ENCODE measurements around the gene IL3RA.
"Not testable (repeated sequence)": the region's sequence is repeated elsewhere in the genome, so short reads cannot be mapped to it uniquely, and the experiment has no call there.

The IL3RA gene

GRCh38 chrX:1400742-1401471, 64.3 kb downstream of the IL3RA start:
- H3K4me3 ChIP-seq (ENCODE audit: low read depth, low read length), result no peak overlapping the region
- DNase-seq (ENCODE audit: low read depth), result no peak
- TF ChIP-seq, protein P1, sequence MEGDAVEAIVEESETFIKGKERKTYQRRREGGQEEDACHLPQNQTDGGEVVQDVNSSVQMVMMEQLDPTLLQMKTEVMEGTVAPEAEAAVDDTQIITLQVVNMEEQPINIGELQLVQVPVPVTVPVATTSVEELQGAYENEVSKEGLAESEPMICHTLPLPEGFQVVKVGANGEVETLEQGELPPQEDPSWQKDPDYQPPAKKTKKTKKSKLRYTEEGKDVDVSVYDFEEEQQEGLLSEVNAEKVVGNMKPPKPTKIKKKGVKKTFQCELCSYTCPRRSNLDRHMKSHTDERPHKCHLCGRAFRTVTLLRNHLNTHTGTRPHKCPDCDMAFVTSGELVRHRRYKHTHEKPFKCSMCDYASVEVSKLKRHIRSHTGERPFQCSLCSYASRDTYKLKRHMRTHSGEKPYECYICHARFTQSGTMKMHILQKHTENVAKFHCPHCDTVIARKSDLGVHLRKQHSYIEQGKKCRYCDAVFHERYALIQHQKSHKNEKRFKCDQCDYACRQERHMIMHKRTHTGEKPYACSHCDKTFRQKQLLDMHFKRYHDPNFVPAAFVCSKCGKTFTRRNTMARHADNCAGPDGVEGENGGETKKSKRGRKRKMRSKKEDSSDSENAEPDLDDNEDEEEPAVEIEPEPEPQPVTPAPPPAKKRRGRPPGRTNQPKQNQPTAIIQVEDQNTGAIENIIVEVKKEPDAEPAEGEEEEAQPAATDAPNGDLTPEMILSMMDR (IDR thresholded peaks at IDR 0.05; ENCODE audit: low read depth, low read length, missing control alignments), result no peak
- in situ Hi-C loops (cut with HindIII; ENCODE audit: low sequenced_read_pairs), result no loop called here

- TF ChIP-seq, protein P1 (IDR thresholded peaks at IDR 0.05; ENCODE audit: low read depth, low read length, missing control alignments), result no peak
- H3K4me3 ChIP-seq (ENCODE audit: low read depth, low read length), result no peak overlapping the region
- DNase-seq (ENCODE audit: low read depth), result no peak
- in situ Hi-C loops (cut with HindIII; ENCODE audit: low sequenced_read_pairs), result no loop called here
These were observed 65.2 kb downstream of the IL3RA start for GRCh38 chrX:1401611-1402430.

GRCh38 chrX:1403228-1403627, 66.6 kb downstream of the IL3RA start:
- no peak overlapping the region for H3K4me3 ChIP-seq (ENCODE audit: low read depth, low read length)
- no peak for DNase-seq (ENCODE audit: low read depth)
- in situ Hi-C loops (cut with HindIII; ENCODE audit: low sequenced_read_pairs), result no loop called here
- TF ChIP-seq, protein P1 (IDR thresholded peaks at IDR 0.05; ENCODE audit: low read depth, low read length, missing control alignments), result no peak

DNA sequence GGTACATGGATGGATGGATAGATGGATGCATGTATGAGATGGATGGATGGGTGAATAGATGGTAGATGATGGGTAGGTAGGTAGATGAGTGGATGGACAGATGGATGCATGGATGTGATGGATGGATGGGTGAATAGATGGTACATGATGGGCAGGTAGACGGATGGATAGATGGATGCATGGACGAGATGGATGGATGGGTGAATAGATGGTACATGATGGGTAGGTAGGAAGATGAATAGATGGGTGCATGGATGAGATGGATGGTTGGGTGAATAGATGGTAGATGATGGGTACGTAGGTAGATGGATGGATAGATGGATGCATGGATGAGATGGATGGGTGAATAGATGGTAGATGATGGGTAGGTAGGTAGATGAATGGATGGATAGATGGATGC, 67.3 kb downstream of the IL3RA start:
- H3K4me3 ChIP-seq (ENCODE audit: low read depth, low read length); in situ Hi-C loops (cut with HindIII; ENCODE audit: low sequenced_read_pairs); DNase-seq (ENCODE audit: low read depth): not testable (repeated sequence)

DNA sequence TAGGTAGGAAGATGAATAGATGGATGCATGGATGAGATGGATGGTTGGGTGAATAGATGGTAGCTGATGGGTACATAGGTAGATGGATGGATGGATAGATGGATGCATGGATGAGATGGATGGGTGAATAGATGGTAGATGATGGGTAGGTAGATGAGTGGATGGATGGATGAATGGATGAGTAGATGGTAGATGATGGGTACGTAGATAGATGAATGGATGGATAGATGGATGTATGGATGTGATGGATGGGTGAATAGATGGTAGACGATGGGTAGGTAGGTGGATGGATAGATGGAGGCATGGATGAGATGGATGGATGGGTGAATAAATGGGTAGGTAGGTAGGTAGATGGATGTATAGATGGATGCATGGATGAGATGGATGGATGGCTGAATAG, 69.2 kb downstream of the IL3RA start:
- in situ Hi-C loops (cut with HindIII; ENCODE audit: low sequenced_read_pairs), result not testable (repeated sequence)

GRCh38 chrX:1407035-1407434, 70.5 kb downstream of the IL3RA start:
- in situ Hi-C loops (cut with HindIII; ENCODE audit: low sequenced_read_pairs), result no loop called here
- H3K4me3 ChIP-seq (ENCODE audit: low read depth, low read length), result no peak overlapping the region
- TF ChIP-seq, protein P1 (IDR thresholded peaks at IDR 0.05; ENCODE audit: low read depth, low read length, missing control alignments), result no peak
- no peak for DNase-seq (ENCODE audit: low read depth)

More for the DNA sequence above, 69.2 kb downstream of the IL3RA start:
- H3K4me3 ChIP-seq (ENCODE audit: low read depth, low read length); DNase-seq (ENCODE audit: low read depth): not testable (repeated sequence)

DNA sequence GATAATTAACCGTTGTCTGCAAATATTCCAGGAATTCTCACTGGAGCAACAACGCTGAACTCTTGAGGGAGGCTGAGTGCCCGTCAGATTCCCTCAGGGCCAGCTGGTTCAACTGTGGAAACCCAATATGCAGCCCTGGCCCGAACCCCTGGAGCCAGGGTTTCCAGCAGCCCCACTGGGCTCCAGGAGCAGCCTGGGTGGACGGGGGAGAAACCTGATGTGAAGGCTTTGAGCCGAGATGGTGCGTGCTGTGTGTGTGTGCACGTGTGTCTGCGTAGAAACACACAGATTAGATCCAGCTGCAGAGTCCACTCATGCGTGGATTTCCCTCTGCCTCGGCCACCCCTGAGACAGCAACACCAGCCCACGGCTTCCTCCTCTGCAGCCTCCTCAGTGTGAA, 74.7 kb downstream of the IL3RA start:
- TF ChIP-seq, protein P1 (IDR thresholded peaks at IDR 0.05; ENCODE audit: low read depth, low read length, missing control alignments), result no peak
- DNase-seq (ENCODE audit: low read depth), result no peak
- in situ Hi-C loops (cut with HindIII; ENCODE audit: low sequenced_read_pairs), result no loop called here
- H3K4me3 ChIP-seq (ENCODE audit: low read depth, low read length), result no peak overlapping the region
